HepG2 (cell line): ENCODE results near the gene CD300A. TPM values are rescaled to one million over a fixed set of nuclear protein-coding genes. Genes with fewer than 3 reads are reported as not detected.

Experiments used
- ARID3A ChIP-seq: IDR thresholded peaks from 2 replicates; pipeline ENCODE4 v1.6.1; 2012; ENCODE audit warnings: low read depth, low read length, improper control_type of control experiment
- GLI4 ChIP-seq: sonication (generic); formaldehyde crosslinking; IDR thresholded peaks from 2 replicates; pipeline ENCODE4 v1.5.1; 2020; ENCODE audit warnings: missing genetic modification reagents, mild to moderate bottlenecking, moderate library complexity, borderline replicate concordance
- GMEB1 ChIP-seq: sonication (generic); formaldehyde crosslinking; IDR thresholded peaks from 2 replicates; pipeline ENCODE4 v1.5.1; 2020; ENCODE audit warnings: missing genetic modification reagents, mild to moderate bottlenecking, borderline replicate concordance
- HMG20B ChIP-seq: conservative IDR thresholded peaks from 2 replicates; pipeline ENCODE4 v1.6.1; 2016; ENCODE audit warnings: missing genetic modification reagents, missing compliant biosample characterization
- IRF2 ChIP-seq: IDR thresholded peaks from 2 replicates; pipeline ENCODE4 v1.6.1; 2018; ENCODE audit warnings: missing genetic modification reagents, missing compliant biosample characterization
- MIER3 ChIP-seq: IDR thresholded peaks from 2 replicates; pipeline ENCODE4 v1.6.1; 2016; ENCODE audit warnings: missing compliant biosample characterization, borderline replicate concordance
- NRL ChIP-seq: sonication (generic); formaldehyde crosslinking; IDR thresholded peaks from 2 replicates; pipeline ENCODE4 v1.5.0; 2020; ENCODE audit warnings: missing genetic modification reagents, mild to moderate bottlenecking, moderate library complexity, borderline replicate concordance
- RARA ChIP-seq: IDR thresholded peaks from 2 replicates; pipeline ENCODE4 v1.6.1; 2016; ENCODE audit warnings: missing genetic modification reagents, missing compliant biosample characterization
- RFXANK ChIP-seq: IDR thresholded peaks from 2 replicates; pipeline ENCODE4 v1.6.1; 2016
- SMAD3 ChIP-seq: sonication (generic); formaldehyde crosslinking; IDR thresholded peaks from 2 replicates; pipeline ENCODE4 v1.4.0; 2020; ENCODE audit warnings: missing genetic modification reagents
- STAT6 ChIP-seq: sonication (generic); formaldehyde crosslinking; IDR thresholded peaks from 2 replicates; pipeline ENCODE4 v1.4.0; 2020; ENCODE audit warnings: missing genetic modification reagents, mild to moderate bottlenecking, borderline replicate concordance
- TBP ChIP-seq: sonication (generic); formaldehyde crosslinking; IDR thresholded peaks from 2 replicates; pipeline ENCODE4 v1.5.0; 2020; ENCODE audit warnings: missing genetic modification reagents
- TFDP2 ChIP-seq: sonication (generic); formaldehyde crosslinking; IDR thresholded peaks from 2 replicates; pipeline ENCODE4 v1.4.0; 2020; ENCODE audit warnings: missing genetic modification reagents
- ZBTB38 ChIP-seq: sonication (generic); formaldehyde crosslinking; IDR thresholded peaks from 2 replicates; pipeline ENCODE4 v1.5.1; 2020; ENCODE audit warnings: mild to moderate bottlenecking, missing genetic modification reagents
- ZFX ChIP-seq: sonication (generic); formaldehyde crosslinking; IDR thresholded peaks from 2 replicates; pipeline ENCODE4 v1.4.0; 2020; ENCODE audit warnings: mild to moderate bottlenecking, low read depth, missing genetic modification reagents, moderate library complexity
- ZNF143 ChIP-seq: sonication (generic); formaldehyde crosslinking; IDR thresholded peaks from 2 replicates; pipeline ENCODE4 v1.4.0; 2020; ENCODE audit warnings: missing genetic modification reagents
- ZNF597 ChIP-seq: sonication (generic); formaldehyde crosslinking; IDR thresholded peaks from 2 replicates; pipeline ENCODE4 v1.5.0; 2020; ENCODE audit warnings: missing genetic modification reagents
- ZNF713 ChIP-seq: sonication (generic); formaldehyde crosslinking; IDR thresholded peaks from 2 replicates; pipeline ENCODE4 v1.4.0; 2020; ENCODE audit warnings: mild to moderate bottlenecking, missing genetic modification reagents
- polyA plus RNA-seq, 8 experiments: library from polyadenylated mRNA; depleted of rRNA in 3 of 8; stranded (reverse) in 7 of 8; unstranded in 1 of 8; fragments of >200 nt; fragmentation: Illumina TruSeq in 4 of 8; extraction: Trizol in 4 of 8; gene quantifications; 2 replicates each; pipeline versions ENCODE4 v1.2.1 to v1.2.3, GENCODE V29; 2011 to 2016; ENCODE audit warnings: low read depth in 4 of 8, missing spikeins in 1 of 8, mixed read lengths in 1 of 8; ENCODE audit not compliant: insufficient read depth in 1 of 8
- total RNA-seq, 5 experiments: library from RNA; depleted of rRNA; stranded (reverse); fragments of >200 nt; fragmentation: Illumina TruSeq; extraction: Trizol; gene quantifications; 2 replicates each; pipeline ENCODE4 v1.2.3, GENCODE V29; 2016; ENCODE audit warnings: low read depth in 1 of 5

The CD300A gene
- total and polyA plus RNA-seq, 2 of the 13 experiments (the other 11 are each of a cell fraction or from before 2014, with no cell fraction given) = not detected

GRCh38 chr17:74454197-74455024 is 12.0 kb upstream of the CD300A start (continued):
- no peak for TF ChIP-seq STAT6
- no peak for TF ChIP-seq RFXANK (CRISPR knock-in tag)
- TF ChIP-seq ARID3A = no peak
- TF ChIP-seq TBP (CRISPR knock-in tag) = no peak
- TF ChIP-seq ZFX (CRISPR knock-in tag) = peak; percentile 89
- TF ChIP-seq RARA = no peak
- 0 out of 2 replicates have a peak, but pooled peaks have one; percentile 48 for TF ChIP-seq HMG20B (CRISPR knock-in tag)
- TF ChIP-seq TFDP2 = peak; percentile 65
- peak; percentile 94; the same call in 1 of the 2 replicates for TF ChIP-seq GLI4 (CRISPR knock-in tag)
- TF ChIP-seq NRL (CRISPR knock-in tag) = no peak
- TF ChIP-seq SMAD3 (CRISPR knock-in tag) = no peak
- no peak for TF ChIP-seq ZNF597 (CRISPR knock-in tag)
- TF ChIP-seq ZBTB38 (CRISPR knock-in tag) = peak; percentile 32; the same call in 1 of the 2 replicates
- no peak for TF ChIP-seq GMEB1 (CRISPR knock-in tag)
- peak; percentile 29; the same call in 1 of the 2 replicates for TF ChIP-seq IRF2 (CRISPR knock-in tag)
- no peak for TF ChIP-seq MIER3 (CRISPR knock-in tag)
- TF ChIP-seq ZNF143 (CRISPR knock-in tag) = peak; percentile 22; the same call in 1 of the 2 replicates
- TF ChIP-seq ZNF713 (CRISPR knock-in tag) = no peak; the same call in 1 of the 2 replicates
